K562 (cell line): Measurements from ENCODE around the gene RNF213. TPM values are rescaled to one million over a fixed set of nuclear protein-coding genes. Genes with fewer than 3 reads are reported as not detected.
A peak's percentile ranks its signal among the peaks of the same experiment; 100 is the strongest.

Source experiments
- ATF7 ChIP-seq: fragments of 450-650 bp; IDR thresholded peaks from 2 replicates; pipeline ENCODE4 v1.7.1; 2014; ENCODE audit warnings: mild to moderate bottlenecking, moderate library complexity
- FOXK1 ChIP-seq: sonication (generic); formaldehyde crosslinking; IDR thresholded peaks from 2 replicates; pipeline ENCODE4 v1.8.0; 2022; ENCODE audit warnings: missing genetic modification reagents, mild to moderate bottlenecking, borderline replicate concordance
- GABPA ChIP-seq: fragments of 200-800 bp; sonication (Bioruptor generic); conservative IDR thresholded peaks from 2 replicates; pipeline ENCODE4 v1.6.1; 2016; ENCODE audit warnings: low read depth, missing genetic modification characterization, missing compliant biosample characterization
- GABPB1 ChIP-seq: sonication (generic); formaldehyde crosslinking; IDR thresholded peaks from 2 replicates; pipeline ENCODE4 v1.8.0; 2022; ENCODE audit warnings: mild to moderate bottlenecking, missing genetic modification reagents
- GABPB2 ChIP-seq: fragments of 250-450 bp; sonication (Bioruptor Pico); conservative IDR thresholded peaks from 2 replicates; pipeline ENCODE4 v1.5.1; 2021; ENCODE audit warnings: mild to moderate bottlenecking
- NUFIP1 ChIP-seq: fragments of 450-650 bp; IDR thresholded peaks from 2 replicates; pipeline ENCODE4 v1.6.1; 2018; ENCODE audit not compliant: partially characterized antibody
- PKNOX1 ChIP-seq: fragments of 450-650 bp; IDR thresholded peaks from 2 replicates; pipeline ENCODE4 v1.6.1; 2016
- PPARD ChIP-seq: fragments of 250-450 bp; sonication (Bioruptor Pico); IDR thresholded peaks from 2 replicates; pipeline ENCODE4 v1.8.0; 2022; ENCODE audit warnings: inconsistent platforms, mild to moderate bottlenecking, moderate library complexity
- PTTG1 ChIP-seq: fragments of 450-650 bp; IDR thresholded peaks from 2 replicates; pipeline ENCODE4 v1.6.1; 2016; ENCODE audit warnings: low read depth, mild to moderate bottlenecking, missing genetic modification characterization, missing compliant biosample characterization
- PYGO2 ChIP-seq: fragments of 450-650 bp; IDR thresholded peaks from 2 replicates; pipeline ENCODE4 v1.6.1; 2016; ENCODE audit warnings: mild to moderate bottlenecking, missing genetic modification characterization, moderate library complexity, missing compliant biosample characterization
- SPI1 ChIP-seq: IDR thresholded peaks from 2 replicates; pipeline ENCODE4 v1.6.1; 2011; ENCODE audit warnings: low read depth, low read length, control low read depth, borderline replicate concordance
- ZBTB12 ChIP-seq: fragments of 250-450 bp; sonication (Bioruptor Pico); IDR thresholded peaks from 2 replicates; pipeline ENCODE4 v1.4.0; 2020
- ZNF217 ChIP-seq: sonication (generic); formaldehyde crosslinking; IDR thresholded peaks from 2 replicates; pipeline ENCODE4 v1.8.0; 2022; ENCODE audit warnings: mild to moderate bottlenecking, missing genetic modification reagents
- polyA plus RNA-seq, 8 experiments: library from polyadenylated mRNA; depleted of rRNA in 4 of 8; stranded (reverse) in 5 of 8; unstranded in 3 of 8; fragments of >200 nt; fragmentation: Nextera tagmentation in 2 of 8; fragmentation: Illumina TruSeq in 1 of 8; extraction: Ambion mirVana in 2 of 8; extraction: Trizol in 1 of 8; gene quantifications; 2 replicates each; pipeline versions ENCODE4 v1.2.1 to v1.2.3, GENCODE V29; 2011 to 2014; ENCODE audit warnings: inconsistent platforms in 1 of 8, missing spikeins in 1 of 8
- total RNA-seq, 7 experiments: library from RNA; depleted of rRNA in 6 of 7; stranded (reverse); fragments of >200 nt in 6 of 7; fragmentation: Illumina TruSeq in 2 of 7; extraction: Trizol in 2 of 7; gene quantifications; 2 replicates each; pipeline versions ENCODE4 v1.2.1 to v1.2.3, GENCODE V29; 2011 to 2021; ENCODE audit warnings: low replicate concordance in 1 of 7
- TF ChIP-seq, protein P1 (sequence below): sonication (generic); formaldehyde crosslinking; IDR thresholded peaks from 2 replicates; pipeline ENCODE4 v1.8.0; 2022; ENCODE audit warnings: mild to moderate bottlenecking, missing genetic modification reagents

RNF213 gene
- total and polyA plus RNA-seq, 9 of the 15 experiments (the other 6 are each of a cell fraction or from before 2014, with no cell fraction given), result 5.3 to 33.6 (median 17.9) TPM

DNA sequence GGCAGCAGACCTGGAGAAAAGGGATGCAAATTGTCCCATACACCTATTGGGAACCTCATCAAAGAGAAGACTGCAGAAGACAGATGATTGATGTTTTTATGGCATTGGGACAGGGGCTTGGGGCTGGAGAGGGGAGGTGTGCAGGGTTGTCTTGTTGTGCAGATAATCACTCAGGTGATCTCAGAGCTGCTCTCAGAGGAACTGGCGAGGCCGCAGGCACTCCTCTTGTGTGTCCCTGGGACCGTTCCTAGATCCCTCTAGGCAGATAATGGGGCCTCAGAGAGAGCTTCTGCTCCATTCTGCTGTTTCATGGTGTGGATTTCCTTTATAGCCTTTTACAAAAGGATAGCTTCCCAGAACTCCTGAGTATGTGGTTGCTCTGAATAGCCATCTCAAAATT is 1.6 kb downstream of the RNF213 start (continued):
- TF ChIP-seq PTTG1 (tag), result no peak
- no peak for TF ChIP-seq GABPB2 (CRISPR knock-in tag)
- peak; percentile 49; the same call in 1 of the 2 replicates for TF ChIP-seq SPI1
- no peak for TF ChIP-seq PYGO2 (tag)
- peak; percentile 86 for TF ChIP-seq PKNOX1
- no peak for TF ChIP-seq FOXK1 (CRISPR knock-in tag)
- no peak for TF ChIP-seq PPARD (CRISPR knock-in tag)
- TF ChIP-seq NUFIP1, result no peak
- no peak for TF ChIP-seq ZBTB12 (CRISPR knock-in tag)
- TF ChIP-seq ZNF217 (CRISPR knock-in tag), result no peak
- TF ChIP-seq ATF7, result 0 out of 2 replicates have a peak, but pooled peaks have one; percentile 17
- TF ChIP-seq, protein P1, sequence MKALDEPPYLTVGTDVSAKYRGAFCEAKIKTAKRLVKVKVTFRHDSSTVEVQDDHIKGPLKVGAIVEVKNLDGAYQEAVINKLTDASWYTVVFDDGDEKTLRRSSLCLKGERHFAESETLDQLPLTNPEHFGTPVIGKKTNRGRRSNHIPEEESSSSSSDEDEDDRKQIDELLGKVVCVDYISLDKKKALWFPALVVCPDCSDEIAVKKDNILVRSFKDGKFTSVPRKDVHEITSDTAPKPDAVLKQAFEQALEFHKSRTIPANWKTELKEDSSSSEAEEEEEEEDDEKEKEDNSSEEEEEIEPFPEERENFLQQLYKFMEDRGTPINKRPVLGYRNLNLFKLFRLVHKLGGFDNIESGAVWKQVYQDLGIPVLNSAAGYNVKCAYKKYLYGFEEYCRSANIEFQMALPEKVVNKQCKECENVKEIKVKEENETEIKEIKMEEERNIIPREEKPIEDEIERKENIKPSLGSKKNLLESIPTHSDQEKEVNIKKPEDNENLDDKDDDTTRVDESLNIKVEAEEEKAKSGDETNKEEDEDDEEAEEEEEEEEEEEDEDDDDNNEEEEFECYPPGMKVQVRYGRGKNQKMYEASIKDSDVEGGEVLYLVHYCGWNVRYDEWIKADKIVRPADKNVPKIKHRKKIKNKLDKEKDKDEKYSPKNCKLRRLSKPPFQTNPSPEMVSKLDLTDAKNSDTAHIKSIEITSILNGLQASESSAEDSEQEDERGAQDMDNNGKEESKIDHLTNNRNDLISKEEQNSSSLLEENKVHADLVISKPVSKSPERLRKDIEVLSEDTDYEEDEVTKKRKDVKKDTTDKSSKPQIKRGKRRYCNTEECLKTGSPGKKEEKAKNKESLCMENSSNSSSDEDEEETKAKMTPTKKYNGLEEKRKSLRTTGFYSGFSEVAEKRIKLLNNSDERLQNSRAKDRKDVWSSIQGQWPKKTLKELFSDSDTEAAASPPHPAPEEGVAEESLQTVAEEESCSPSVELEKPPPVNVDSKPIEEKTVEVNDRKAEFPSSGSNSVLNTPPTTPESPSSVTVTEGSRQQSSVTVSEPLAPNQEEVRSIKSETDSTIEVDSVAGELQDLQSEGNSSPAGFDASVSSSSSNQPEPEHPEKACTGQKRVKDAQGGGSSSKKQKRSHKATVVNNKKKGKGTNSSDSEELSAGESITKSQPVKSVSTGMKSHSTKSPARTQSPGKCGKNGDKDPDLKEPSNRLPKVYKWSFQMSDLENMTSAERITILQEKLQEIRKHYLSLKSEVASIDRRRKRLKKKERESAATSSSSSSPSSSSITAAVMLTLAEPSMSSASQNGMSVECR (CRISPR knock-in tag), result no peak
- TF ChIP-seq GABPB1, result no peak
- no peak for TF ChIP-seq GABPA (tag)
